Mucosa of descending colon (tissue), 3 donors: ENCODE measurements around the gene FAR1. TPM values are rescaled to one million over a fixed set of nuclear protein-coding genes. Genes with fewer than 3 reads are reported as not detected.

ENCODE experiments used
- ATAC-seq: fragments of 200-7000 bp; cut with Tn5 transposase; one replicate; pipeline ENCODE4 v1.9.1; 2020; ENCODE audit warnings: mild to moderate bottlenecking, moderate library complexity
- DNase-seq, 3 donors: peaks; one replicate each; pipeline ENCODE4 v3.0.0-alpha.2; 2020
- H3K36me3 ChIP-seq: fragments of 200-600 bp; one replicate; pipeline ENCODE4 v1.8.0; 2021; ENCODE audit warnings: low read depth, mild to moderate bottlenecking
- H3K4me1 ChIP-seq: fragments of 200-600 bp; one replicate; pipeline ENCODE4 v1.8.0; 2021; ENCODE audit warnings: low read depth, mild to moderate bottlenecking
- H3K4me3 ChIP-seq: fragments of 200-600 bp; one replicate; pipeline ENCODE4 v1.8.0; 2021; ENCODE audit warnings: mild to moderate bottlenecking
- H3K9me3 ChIP-seq: fragments of 200-600 bp; one replicate; pipeline ENCODE4 v1.8.0; 2021; ENCODE audit warnings: mild to moderate bottlenecking
- intact Hi-C, 2 donors: fragments of 100-400 bp; cut with DNase I in 1 of 2; cut with micrococcal nuclease in 1 of 2; formaldehyde crosslinking; loops; one replicate each; pipeline versions ENCODE4 v1.11.0 to v1.11.1; 2022; cut with DNase I, micrococcal nuclease
- total RNA-seq, 3 donors: library from RNA; stranded (reverse); fragmentation: NEBNext Ultra II Directional in 2 of 3; extraction: Animal tissue kit (Norgen Biotek cat#: 25700) in 2 of 3; gene quantifications; one replicate each; pipeline versions ENCODE4 v1.2.1 to v1.2.4, GENCODE V29; 2021 to 2023
- TF ChIP-seq, protein P1 (sequence below): fragments of 200-600 bp; IDR thresholded peaks from one replicate; pipeline ENCODE4 v1.8.0; 2022; ENCODE audit warnings: antibody characterized with exemption, mild to moderate bottlenecking
- donor health status: DM: no; HTN: no; CAD: no; lungs with moderate emphysema.
- donor health status: DM: no; HTN: no; CAD: no.
- donor health status: DM: no; HTN: yes; CAD: no.

Gene FAR1
- total RNA-seq, 3 donors from 2014 or later = 74.3 to 103 (median 102) TPM

DNA sequence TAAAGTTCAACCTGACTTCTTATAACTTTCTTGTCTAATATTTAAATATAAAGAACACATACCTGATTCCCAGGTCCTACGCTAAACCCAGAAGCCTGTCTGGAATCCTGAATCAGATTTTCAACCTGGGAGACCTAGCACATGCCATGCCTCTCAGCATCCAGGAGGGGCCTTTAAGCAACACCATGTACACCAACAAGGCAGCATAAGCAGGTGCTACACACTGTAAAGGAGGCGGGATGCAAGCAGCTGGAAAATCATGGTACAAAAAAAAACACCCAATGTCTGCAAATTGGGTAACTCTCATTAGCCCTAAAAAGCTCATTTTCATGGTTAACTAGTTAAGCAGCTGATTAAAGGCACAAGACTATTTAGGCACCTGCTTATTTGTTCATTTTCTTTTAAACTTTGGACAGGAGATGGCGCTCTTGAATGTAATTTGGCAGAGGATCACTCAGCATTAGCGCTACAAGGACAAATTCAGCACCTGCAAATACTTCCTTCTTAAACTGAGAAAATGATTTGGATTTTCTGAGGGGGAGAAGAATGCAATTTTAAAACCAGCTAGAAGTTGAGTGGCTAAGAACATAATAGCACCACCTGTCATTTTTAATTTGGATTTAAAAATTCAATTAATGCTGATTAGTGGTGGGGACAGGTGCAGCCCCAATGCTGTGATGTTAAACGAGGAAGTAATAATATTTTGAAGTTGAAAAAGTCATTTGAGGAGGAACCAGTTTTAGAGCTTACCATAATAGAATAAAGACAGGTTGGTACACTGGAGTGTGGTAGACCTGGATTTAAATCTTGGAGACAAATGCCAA lies 104.0 kb downstream of the FAR1 start:
- H3K4me1 ChIP-seq = no peaks in the 10 kb centered on the region
- TF ChIP-seq, protein P1, sequence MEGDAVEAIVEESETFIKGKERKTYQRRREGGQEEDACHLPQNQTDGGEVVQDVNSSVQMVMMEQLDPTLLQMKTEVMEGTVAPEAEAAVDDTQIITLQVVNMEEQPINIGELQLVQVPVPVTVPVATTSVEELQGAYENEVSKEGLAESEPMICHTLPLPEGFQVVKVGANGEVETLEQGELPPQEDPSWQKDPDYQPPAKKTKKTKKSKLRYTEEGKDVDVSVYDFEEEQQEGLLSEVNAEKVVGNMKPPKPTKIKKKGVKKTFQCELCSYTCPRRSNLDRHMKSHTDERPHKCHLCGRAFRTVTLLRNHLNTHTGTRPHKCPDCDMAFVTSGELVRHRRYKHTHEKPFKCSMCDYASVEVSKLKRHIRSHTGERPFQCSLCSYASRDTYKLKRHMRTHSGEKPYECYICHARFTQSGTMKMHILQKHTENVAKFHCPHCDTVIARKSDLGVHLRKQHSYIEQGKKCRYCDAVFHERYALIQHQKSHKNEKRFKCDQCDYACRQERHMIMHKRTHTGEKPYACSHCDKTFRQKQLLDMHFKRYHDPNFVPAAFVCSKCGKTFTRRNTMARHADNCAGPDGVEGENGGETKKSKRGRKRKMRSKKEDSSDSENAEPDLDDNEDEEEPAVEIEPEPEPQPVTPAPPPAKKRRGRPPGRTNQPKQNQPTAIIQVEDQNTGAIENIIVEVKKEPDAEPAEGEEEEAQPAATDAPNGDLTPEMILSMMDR = no peak
- ATAC-seq (peak; percentile 60), DNase-seq (peak in 1 of 3 donors; percentile 64)
- no peaks in the 10 kb centered on the region for H3K9me3 ChIP-seq
- intact Hi-C loops = loop anchor here in 1 of 2 donors (10.0 kb wide), 1 partner anchor 182 kb away; no protein-coding TSS in a partner anchor
- H3K36me3 ChIP-seq = no peaks in the 10 kb centered on the region
- no peak overlapping the region for H3K4me3 ChIP-seq

DNA sequence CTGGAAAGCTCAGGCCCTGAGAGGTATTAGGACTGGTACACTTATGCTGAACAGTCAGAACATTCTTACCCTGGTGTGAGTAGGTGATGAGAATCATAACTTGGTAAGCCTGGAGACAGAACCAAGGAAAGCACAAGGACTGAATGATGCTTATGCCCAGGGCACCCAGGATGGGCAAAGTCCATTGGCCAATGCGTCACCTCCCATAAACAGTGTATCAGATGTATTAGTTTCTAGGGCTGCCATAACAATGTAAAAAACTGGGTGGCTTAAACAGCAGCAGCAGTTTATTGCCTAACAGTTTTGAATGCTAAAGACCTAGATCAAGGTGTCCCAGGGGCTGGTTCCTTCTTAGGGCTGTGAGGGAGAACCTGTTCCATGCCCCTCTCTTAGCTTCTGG lies 107.0 kb downstream of the FAR1 start:
- H3K4me3 ChIP-seq = no peak overlapping the region
- peak; percentile 98 for ATAC-seq
- no peaks in the 10 kb centered on the region for H3K4me1 ChIP-seq
- intact Hi-C loops = loop anchor here in 1 of 2 donors (10.0 kb wide), 1 partner anchor 179 kb away; no protein-coding TSS in a partner anchor
- H3K36me3 ChIP-seq = no peaks in the 10 kb centered on the region
- peak in 2 of 3 donors; percentile 45 to 63 for DNase-seq
- TF ChIP-seq, protein P1 = no peak
- no peaks in the 10 kb centered on the region for H3K9me3 ChIP-seq

DNA sequence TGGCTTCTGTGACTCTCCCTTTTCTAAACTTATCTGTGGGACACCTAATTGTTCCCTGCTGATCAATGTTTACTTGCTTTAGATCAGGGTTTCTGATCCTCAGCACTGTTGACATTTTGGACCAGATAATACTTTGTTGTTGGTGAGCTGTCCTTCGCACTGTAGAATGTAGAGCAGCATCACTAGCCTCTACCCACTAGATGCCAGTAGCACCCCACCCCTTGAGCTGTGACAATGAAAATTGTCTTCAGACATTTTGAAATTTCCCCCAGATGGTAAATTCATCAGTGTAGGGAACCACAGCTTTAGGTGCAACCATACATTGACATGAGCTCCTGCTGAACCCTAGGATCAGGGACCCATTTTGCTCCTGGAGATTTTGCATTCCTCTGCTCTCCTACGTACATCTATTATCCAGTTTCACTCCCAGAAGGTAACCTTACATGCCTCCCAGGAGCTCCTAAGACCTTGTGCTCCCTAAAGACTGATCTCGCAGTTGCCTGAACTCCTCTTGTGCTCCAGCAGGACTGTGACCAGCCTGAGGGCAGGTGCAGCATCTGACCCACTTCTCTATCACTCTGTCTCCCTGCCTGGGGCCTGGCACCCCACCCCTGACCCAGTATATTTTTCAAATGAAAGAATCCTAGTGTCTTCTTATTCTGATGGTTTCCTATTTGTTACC lies 107.8 kb downstream of the FAR1 start:
- ATAC-seq (peak; percentile 23), DNase-seq (no peak)
- TF ChIP-seq, protein P1 = no peak
- intact Hi-C loops = loop anchor here in 1 of 2 donors (10.0 kb wide), 1 partner anchor 179 kb away; no protein-coding TSS in a partner anchor
- no peaks in the 10 kb centered on the region for H3K4me1 ChIP-seq
- H3K9me3 ChIP-seq = no peaks in the 10 kb centered on the region
- H3K36me3 ChIP-seq = no peaks in the 10 kb centered on the region
- H3K4me3 ChIP-seq = no peak overlapping the region

DNA sequence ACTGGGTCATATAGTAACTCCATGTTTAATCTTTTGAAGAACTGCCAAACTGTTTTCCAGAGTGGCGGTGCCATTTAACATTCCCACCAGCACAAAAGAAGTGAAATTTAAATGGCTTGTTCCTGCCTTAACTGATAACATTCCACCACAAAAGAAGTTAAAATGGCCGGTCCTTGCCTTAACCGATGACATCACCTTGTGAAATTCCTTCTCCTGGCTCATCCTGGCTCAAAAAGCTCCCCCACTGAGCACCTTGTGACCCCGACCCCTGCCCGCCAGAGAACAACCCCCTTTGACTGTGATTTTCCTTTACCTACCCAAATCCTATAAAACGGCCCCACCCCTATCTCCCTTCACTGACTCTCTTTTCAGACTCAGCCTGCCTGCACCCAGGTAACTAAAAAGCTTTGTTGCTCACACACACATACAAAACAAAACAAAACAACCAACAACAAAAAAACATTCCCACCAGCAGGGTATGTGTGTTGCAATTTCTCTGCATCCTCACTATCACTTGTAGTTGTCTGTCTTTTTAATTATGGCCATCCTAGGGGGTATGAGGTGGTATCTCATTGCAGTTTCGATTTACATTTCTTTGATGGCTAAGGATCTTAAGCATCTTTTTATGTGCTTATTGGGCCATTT lies 109.0 kb downstream of the FAR1 start:
- TF ChIP-seq, protein P1 = no peak
- Histone ChIP-seq H3K4me1 (no peaks in the 10 kb centered on the region), H3K9me3 (no peaks in the 10 kb centered on the region), H3K36me3 (no peaks in the 10 kb centered on the region), H3K4me3 (no peak overlapping the region)
- ATAC-seq = no peak
- intact Hi-C loops = loop anchor here in 1 of 2 donors (10.0 kb wide), 1 partner anchor 177 kb away; no protein-coding TSS in a partner anchor
- DNase-seq = no peak

DNA sequence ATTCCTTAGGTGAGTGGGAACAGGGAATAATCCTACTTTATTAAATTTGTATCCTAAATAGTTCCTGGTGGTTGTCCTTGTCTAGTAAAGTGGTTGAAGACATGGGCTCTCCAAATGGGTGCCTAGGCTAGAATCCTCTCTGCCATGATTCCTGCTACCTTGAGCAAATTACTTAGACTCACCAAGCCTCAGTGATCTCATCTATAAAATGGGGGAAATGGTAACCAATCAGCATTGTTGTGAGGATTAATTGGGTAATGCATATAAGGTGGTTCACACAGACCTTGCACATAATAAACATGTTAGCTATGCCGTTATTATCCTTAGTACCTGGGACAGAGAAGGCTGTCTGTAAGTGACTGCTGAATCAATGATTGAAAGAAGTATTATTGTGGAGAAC lies 109.9 kb downstream of the FAR1 start:
- Histone ChIP-seq H3K4me1 (no peaks in the 10 kb centered on the region), H3K4me3 (no peak overlapping the region), H3K9me3 (no peaks in the 10 kb centered on the region), H3K36me3 (no peaks in the 10 kb centered on the region)
- intact Hi-C loops = loop anchor here in 1 of 2 donors (10.0 kb wide), 1 partner anchor 176 kb away; no protein-coding TSS in a partner anchor
- DNase-seq (no peak), ATAC-seq (no peak)
- TF ChIP-seq, protein P1 = no peak
